Omental fat pad (tissue), 4 donors: ENCODE data around the gene AOC1. TPM values are rescaled to one million over a fixed set of nuclear protein-coding genes. Genes with fewer than 3 reads are reported as not detected.

Experiments used
- ATAC-seq: fragments of 150-250 bp; one replicate; pipeline ENCODE4 v1.9.1; 2016; ENCODE audit warnings: mild to moderate bottlenecking, moderate library complexity; ENCODE audit not compliant: low FRiP score
- DNase-seq: peaks from one replicate; pipeline ENCODE4 v3.0.0-alpha.2; 2019; ENCODE audit warnings: low spot score
- total RNA-seq, 4 donors: library from RNA; depleted of rRNA; stranded (reverse); fragments of >200 nt; gene quantifications; one replicate each; pipeline ENCODE4 v1.1.0, GENCODE V29; 2016
- TF ChIP-seq, protein P1 (sequence below), 3 donors: fragments of 450-650 bp; IDR thresholded peaks; one replicate each; pipeline ENCODE4 v1.5.1; 2016 to 2017; ENCODE audit warnings: antibody characterized with exemption in 3 of 3, mild to moderate bottlenecking in 3 of 3, moderate library complexity in 2 of 3

The AOC1 gene
- total RNA-seq, 4 donors from 2014 or later, result not detected

DNA sequence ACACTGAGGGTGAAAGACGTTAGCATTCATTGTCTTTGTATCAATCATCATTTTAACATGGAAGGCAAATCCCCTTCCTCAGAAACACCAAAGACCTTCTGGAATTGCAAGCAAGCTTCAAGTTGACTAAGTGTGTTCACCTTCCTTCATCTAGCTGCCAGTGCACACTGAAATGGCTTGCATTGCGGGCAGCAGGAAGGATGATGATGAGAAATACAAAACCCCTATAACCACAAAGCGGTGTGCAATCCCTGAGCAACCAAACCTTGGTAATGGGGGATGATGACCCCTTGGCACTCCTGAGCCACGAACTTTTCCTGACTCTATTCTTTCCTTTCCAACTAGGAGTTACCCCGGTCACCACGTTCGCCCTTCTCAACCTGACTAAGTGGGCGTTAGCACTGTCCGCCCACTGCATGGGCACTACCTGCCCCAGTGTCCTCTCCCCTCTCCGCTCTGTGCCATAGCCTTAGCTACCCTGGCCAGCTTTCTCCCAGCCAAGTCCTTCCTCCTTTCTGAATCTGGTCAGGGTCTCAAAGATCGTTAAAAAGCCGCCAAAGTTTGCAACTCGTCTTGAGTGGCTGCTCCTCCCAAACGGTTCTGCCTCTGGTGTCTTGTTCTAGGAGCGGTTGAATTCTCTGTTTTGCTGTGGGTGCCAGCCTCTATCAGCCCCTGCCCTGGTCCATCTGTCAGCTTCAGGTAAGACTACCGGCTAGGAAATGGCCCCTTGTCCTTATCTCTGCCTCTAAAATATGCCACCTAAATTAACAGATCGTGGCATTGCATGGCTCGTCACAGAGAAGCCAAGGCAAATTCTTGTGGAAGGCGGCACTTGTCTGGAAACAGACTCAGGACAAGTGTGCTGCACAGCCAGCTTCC is 586 bp upstream of the AOC1 start:
- TF ChIP-seq, protein P1, sequence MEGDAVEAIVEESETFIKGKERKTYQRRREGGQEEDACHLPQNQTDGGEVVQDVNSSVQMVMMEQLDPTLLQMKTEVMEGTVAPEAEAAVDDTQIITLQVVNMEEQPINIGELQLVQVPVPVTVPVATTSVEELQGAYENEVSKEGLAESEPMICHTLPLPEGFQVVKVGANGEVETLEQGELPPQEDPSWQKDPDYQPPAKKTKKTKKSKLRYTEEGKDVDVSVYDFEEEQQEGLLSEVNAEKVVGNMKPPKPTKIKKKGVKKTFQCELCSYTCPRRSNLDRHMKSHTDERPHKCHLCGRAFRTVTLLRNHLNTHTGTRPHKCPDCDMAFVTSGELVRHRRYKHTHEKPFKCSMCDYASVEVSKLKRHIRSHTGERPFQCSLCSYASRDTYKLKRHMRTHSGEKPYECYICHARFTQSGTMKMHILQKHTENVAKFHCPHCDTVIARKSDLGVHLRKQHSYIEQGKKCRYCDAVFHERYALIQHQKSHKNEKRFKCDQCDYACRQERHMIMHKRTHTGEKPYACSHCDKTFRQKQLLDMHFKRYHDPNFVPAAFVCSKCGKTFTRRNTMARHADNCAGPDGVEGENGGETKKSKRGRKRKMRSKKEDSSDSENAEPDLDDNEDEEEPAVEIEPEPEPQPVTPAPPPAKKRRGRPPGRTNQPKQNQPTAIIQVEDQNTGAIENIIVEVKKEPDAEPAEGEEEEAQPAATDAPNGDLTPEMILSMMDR (IDR thresholded peaks at IDR 0.05), result no peak
- DNase-seq (no peak), ATAC-seq (no peak)

DNA sequence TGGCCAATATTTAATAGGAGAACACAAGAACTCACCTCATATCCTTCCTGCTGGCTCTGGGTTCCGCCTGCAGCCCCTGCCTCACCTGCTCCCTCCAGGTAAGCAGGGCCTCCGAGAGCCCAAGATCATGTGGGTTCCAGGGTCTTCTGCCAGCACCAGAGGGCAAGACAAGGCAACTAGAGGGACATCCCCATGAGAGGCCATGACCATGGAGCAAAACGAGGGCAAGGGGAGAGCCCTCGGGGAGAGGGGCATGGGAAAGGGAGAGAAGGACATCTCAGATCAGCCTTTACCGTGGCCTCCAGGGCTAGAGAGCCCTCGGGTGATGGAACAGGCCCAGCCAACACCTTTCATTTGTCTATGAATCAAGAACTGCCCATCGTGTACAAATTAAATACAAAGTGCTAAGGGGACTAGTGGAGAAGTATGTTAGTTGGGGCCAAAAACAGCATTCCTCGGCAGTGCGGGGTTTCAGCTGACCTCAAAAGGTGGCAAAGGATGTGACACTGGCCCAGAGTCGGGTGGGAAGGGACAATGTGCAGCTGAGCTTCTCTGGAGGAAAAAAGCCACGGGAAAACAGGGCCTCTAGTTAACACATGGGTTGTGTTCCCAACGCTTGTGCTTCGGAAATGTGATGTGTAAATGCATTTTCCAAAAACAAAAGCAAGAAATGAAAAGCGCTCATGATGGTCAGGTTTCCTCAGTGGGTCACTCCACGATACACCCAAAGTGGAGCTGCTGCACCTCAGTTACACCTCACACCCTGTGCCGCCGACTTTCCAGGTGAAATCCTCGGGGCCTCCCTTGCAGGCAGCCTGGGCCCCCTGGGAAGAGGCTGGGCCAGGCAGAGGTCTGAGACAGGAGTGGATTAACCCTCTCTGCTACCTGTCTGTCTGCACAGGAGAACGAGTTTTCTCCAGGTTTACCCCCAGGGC is 2.0 kb downstream of the AOC1 start:
- ATAC-seq (no peak), DNase-seq (no peak)

DNA sequence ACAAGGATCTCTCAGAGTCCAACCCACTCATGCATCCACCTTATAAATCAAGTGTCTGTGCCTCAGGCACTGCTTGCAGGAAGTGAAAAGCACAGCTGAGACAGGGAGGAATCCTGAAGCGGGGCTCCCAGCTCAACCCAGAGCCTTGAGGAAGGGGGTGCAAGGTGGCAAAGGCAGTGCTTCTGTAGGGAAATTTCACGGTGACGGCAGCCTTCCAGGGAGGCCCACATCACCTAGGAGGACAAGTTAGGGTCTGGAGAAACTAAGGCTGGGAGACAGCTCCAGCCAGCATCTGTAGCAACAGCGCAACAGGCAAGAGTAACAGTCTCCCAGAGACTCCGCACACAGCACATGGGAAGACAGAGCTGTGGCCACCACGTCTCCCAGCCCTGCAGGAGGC is 2.7 kb downstream of the AOC1 start:
- TF ChIP-seq, protein P1 (IDR thresholded peaks at IDR 0.05), result no peak
- no peak for DNase-seq
- no peak for ATAC-seq

More for the DNA sequence above, 2.0 kb downstream of the AOC1 start:
- TF ChIP-seq, protein P1 (IDR thresholded peaks at IDR 0.05), result no peak

DNA sequence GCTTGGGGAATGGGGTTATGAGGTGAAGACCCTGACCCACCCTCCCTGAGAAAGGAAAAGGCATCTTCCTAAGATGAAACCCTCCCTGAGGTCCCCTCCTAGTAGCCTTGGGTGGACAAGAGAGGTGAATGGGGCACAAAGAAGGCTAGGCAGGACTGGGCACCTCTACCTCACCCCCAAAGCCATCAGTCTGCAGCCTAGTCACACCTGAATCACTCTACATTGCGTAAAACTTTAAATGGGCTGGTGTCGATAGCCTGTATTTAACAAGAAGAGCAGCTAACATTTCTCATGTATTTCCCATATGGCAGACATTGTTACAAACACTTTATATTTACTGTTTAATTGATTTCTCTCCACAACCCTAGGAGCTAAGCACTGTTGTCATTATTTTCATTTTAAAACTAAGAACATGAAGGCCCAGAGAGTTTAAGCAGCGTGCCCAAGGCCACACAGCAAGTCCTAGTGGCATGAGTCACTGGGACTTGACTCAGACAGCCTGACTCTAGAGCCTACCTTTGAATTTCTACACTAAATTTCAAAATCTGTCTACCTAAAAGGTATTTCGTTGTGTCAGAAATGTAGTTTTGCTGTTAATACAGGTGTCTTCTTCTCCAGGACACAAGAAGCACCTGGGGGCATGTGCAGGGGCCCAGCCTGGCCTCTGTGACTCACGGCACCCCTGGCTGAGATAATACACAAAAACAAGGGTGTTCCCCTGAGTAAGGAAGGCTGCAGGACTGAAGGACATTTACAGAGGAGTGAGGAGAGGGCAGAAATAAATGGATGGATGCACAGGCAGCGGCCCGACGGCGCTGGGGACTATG is 3.4 kb downstream of the AOC1 start:
- TF ChIP-seq, protein P1 (IDR thresholded peaks at IDR 0.05), result no peak
- no peak for ATAC-seq
- DNase-seq, result no peak

DNA sequence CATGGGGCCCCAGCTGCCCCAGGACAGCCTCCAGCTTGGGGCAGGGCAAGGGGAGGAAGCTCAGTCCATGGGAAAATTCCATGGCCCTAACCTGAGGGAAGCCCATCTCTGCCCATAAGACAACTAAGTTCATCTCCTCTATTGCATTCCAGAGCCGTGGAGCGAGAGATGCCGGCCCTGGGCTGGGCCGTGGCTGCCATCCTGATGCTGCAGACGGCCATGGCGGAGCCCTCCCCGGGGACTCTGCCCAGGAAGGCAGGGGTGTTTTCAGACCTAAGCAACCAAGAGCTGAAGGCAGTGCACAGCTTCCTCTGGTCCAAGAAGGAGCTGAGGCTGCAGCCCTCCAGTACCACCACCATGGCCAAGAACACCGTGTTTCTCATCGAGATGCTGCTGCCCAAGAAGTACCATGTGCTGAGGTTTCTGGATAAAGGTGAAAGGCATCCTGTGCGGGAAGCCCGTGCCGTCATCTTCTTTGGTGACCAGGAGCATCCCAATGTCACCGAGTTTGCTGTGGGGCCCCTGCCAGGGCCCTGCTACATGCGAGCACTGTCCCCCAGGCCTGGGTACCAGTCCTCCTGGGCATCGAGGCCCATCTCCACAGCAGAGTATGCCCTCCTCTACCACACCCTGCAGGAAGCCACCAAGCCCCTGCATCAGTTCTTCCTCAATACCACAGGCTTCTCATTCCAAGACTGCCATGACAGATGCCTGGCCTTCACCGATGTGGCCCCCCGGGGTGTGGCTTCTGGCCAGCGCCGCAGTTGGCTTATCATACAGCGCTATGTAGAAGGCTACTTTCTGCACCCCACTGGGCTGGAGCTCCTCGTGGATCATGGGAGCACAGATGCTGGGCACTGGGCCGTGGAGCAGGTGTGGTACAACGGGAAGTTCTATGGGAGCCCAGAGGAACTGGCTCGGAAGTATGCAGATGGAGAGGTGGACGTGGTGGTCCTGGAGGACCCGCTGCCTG is 4.3 kb downstream of the AOC1 start:
- TF ChIP-seq, protein P1 (IDR thresholded peaks at IDR 0.05), result no peak
- no peak for ATAC-seq

More for the DNA sequence above, 4.3 kb downstream of the AOC1 start:
- no peak for DNase-seq
